Gastrocnemius medialis (tissue), 4 donors: ENCODE measurements around the gene TSPAN10.

Experiments
- CTCF ChIP-seq, 5 experiments: fragments of 450-650 bp in 3 of 5; fragments of 200-600 bp in 2 of 5; sonication (generic) in 2 of 5; IDR thresholded peaks in 4 of 5; conservative IDR thresholded peaks in 1 of 5; 1 replicate in 4 of 5; 2 replicates in 1 of 5; pipeline ENCODE4 v1.5.1; 2016 to 2019; ENCODE audit warnings: antibody characterized with exemption in 5 of 5, mild to moderate bottlenecking in 3 of 5, moderate library complexity in 3 of 5
- POLR2A ChIP-seq, 2 donors: fragments of 450-650 bp; IDR thresholded peaks; one replicate each; pipeline ENCODE4 v1.6.1; 2017; ENCODE audit warnings: antibody characterized with exemption in 2 of 2, mild to moderate bottlenecking in 2 of 2, moderate library complexity in 2 of 2

DNA sequence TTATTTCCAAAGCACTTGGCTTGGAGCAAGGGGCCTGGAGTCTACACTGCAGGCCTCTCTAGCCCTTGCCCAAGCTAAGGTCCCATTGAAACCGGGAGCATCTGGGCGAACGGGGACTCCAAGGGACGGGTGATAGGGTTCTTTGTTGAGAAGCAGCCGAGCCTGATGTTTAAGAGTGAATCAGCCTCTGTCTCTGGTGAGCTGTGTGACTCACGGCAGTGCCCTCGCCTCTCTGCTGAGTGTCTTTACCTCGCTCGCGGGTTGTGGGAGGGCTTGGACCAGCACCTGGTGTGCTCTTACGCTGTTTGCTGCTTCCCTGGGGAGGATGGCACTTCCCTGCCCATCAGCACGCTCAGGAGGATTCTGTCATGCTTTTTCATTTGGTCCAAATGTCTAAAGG, 48.1 kb downstream of the TSPAN10 start:
- TF ChIP-seq POLR2A (IDR thresholded peaks at IDR 0.05) (no peak), CTCF (IDR thresholded peaks at IDR 0.05 in 4 of 5, conservative IDR thresholded peaks at IDR 0.05 in 1 of 5) (no peak)
